Thymus (tissue), 11 donors: ENCODE results near the gene SORCS3. TPM values are rescaled to one million over a fixed set of nuclear protein-coding genes. Genes with fewer than 3 reads are reported as not detected.

Experiments
- DNase-seq, 9 donors: peaks; one replicate each; pipeline ENCODE4 v3.0.0-alpha.2; 2013; ENCODE audit warnings: low spot score in 9 of 9, low read depth in 6 of 9, missing footprints in 1 of 9
- H3K27ac ChIP-seq, 2 donors: one replicate each; pipeline ENCODE4 v1.5.1; 2013; ENCODE audit warnings: control low read depth in 1 of 2, low read depth in 1 of 2, low read length in 1 of 2, mild to moderate bottlenecking in 1 of 2, moderate library complexity in 1 of 2
- H3K27me3 ChIP-seq, 2 donors: one replicate each; pipeline ENCODE4 v1.5.1; 2013; ENCODE audit warnings: low read length in 1 of 2; ENCODE audit not compliant: control insufficient read depth in 2 of 2, insufficient read depth in 1 of 2
- H3K36me3 ChIP-seq, 2 donors: one replicate each; pipeline ENCODE4 v1.5.1; 2013; ENCODE audit warnings: low read length in 1 of 2, mild to moderate bottlenecking in 1 of 2, moderate library complexity in 1 of 2; ENCODE audit not compliant: control insufficient read depth in 2 of 2, insufficient read depth in 2 of 2
- H3K4me1 ChIP-seq, 2 donors: one replicate each; pipeline ENCODE4 v1.5.1; 2013; ENCODE audit warnings: low read length in 2 of 2; ENCODE audit not compliant: control insufficient read depth in 2 of 2, insufficient read depth in 2 of 2
- H3K4me3 ChIP-seq, 2 donors: one replicate each; pipeline ENCODE4 v1.5.1; 2013; ENCODE audit warnings: low read length in 2 of 2, control low read depth in 1 of 2, mild to moderate bottlenecking in 1 of 2
- H3K9me3 ChIP-seq, 2 donors: one replicate each; pipeline ENCODE4 v1.5.1; 2013; ENCODE audit warnings: low read length in 1 of 2, mild to moderate bottlenecking in 1 of 2; ENCODE audit not compliant: control insufficient read depth in 2 of 2, insufficient read depth in 1 of 2
- WGBS: extraction: QIAGEN DNeasy Blood & Tissue Kit; methylation state at CpG from one replicate; pipeline ENCODE4 v1.1.7; 2013; 5-methylcytosine and 5-hydroxymethylcytosine counted together
- polyA plus RNA-seq: library from polyadenylated mRNA; stranded (reverse); fragments of 200-250 nt; gene quantifications from one replicate; pipeline ENCODE4 v1.2.3, GENCODE V29; 2013
- total RNA-seq: library from RNA; stranded (reverse); fragments of 120-200 nt; gene quantifications from one replicate; pipeline ENCODE4 v1.2.4, GENCODE V29; 2013
- donor health status: healthy.

SORCS3 gene
- total and polyA plus RNA-seq, 2 donors: 0.05 TPM

GRCh38 chr10:105243825-105244224 lies 602.7 kb downstream of the SORCS3 start:
- Histone ChIP-seq H3K27ac (no peak overlapping the region), H3K4me3 (no peak overlapping the region), H3K4me1 (no peaks in the 10 kb centered on the region), H3K36me3 (no peaks in the 10 kb centered on the region), H3K27me3 (no peaks in the 10 kb centered on the region), H3K9me3 (no peaks in the 10 kb centered on the region)
- DNase-seq: no peak
- 66% methylated on average over 2 of the region's 2 CpGs for WGBS

GRCh38 chr10:105247831-105248499 lies 606.9 kb downstream of the SORCS3 start:
- WGBS: 92% methylated on average over 5 of the region's 5 CpGs
- Histone ChIP-seq H3K36me3 (no peaks in the 10 kb centered on the region), H3K4me1 (no peaks in the 10 kb centered on the region), H3K27me3 (no peaks in the 10 kb centered on the region), H3K9me3 (no peaks in the 10 kb centered on the region), H3K27ac (no peak overlapping the region), H3K4me3 (no peak overlapping the region)
- DNase-seq: no peak

DNA sequence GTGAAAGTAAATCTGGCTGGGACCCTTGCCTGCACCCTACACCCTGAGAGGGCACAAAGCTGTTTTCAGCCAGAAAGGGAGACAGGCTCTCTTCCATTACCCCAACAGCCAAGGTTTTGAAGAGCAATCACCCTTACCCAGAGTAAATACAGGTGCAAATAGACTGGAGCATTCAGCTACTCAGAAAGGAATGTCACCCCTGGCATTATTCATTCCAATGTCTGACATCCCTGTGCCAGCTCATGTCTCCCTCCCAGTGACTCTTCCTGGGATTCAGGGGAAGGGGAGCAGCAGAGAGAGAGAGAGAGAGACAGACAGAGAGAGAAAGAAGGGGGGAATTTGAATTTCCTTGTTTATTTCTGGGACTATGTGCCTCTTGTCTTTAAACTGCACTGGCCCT lies 611.8 kb downstream of the SORCS3 start:
- Histone ChIP-seq H3K27me3 (no peaks in the 10 kb centered on the region), H3K27ac (no peak overlapping the region), H3K9me3 (no peaks in the 10 kb centered on the region), H3K4me1 (no peaks in the 10 kb centered on the region), H3K36me3 (no peaks in the 10 kb centered on the region), H3K4me3 (no peak overlapping the region)
- no peak for DNase-seq

DNA sequence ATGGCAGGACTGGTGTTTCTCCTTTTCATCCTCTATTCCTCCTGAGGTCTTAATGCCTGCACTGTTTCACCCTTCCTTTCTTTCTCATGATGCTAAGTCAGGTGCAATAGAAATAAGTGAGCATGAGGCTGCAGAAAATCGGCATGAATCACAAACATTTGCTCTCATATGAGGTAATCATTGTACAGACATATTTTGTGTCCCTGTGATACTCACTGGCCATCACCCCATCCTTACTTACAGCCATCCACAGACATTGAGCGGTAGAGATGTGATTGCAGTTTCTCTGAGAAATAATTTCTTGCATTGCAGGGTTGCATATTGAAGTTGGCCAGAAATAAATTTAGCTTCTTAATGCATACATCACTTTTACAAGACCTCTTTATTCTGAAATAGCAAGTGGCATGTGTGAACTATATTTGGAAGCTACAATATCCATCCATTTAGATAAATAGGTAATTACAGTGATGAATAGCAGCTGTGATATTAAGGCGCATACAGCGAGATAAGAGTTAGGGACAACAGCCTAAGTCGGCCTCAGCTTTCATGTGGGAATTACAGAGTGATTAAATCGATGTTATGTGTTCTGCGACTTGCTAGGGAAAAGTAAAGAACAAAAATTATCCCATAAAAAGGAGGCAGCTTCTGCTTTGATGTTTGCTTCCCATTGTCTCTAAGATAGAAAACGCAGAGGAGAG lies 612.6 kb downstream of the SORCS3 start:
- Histone ChIP-seq H3K4me3 (no peak overlapping the region), H3K9me3 (no peaks in the 10 kb centered on the region), H3K27ac (no peak overlapping the region), H3K36me3 (no peaks in the 10 kb centered on the region), H3K4me1 (no peaks in the 10 kb centered on the region), H3K27me3 (no peaks in the 10 kb centered on the region)
- DNase-seq: no peak
- 93% methylated on average over 8 of the region's 8 CpGs for WGBS

DNA sequence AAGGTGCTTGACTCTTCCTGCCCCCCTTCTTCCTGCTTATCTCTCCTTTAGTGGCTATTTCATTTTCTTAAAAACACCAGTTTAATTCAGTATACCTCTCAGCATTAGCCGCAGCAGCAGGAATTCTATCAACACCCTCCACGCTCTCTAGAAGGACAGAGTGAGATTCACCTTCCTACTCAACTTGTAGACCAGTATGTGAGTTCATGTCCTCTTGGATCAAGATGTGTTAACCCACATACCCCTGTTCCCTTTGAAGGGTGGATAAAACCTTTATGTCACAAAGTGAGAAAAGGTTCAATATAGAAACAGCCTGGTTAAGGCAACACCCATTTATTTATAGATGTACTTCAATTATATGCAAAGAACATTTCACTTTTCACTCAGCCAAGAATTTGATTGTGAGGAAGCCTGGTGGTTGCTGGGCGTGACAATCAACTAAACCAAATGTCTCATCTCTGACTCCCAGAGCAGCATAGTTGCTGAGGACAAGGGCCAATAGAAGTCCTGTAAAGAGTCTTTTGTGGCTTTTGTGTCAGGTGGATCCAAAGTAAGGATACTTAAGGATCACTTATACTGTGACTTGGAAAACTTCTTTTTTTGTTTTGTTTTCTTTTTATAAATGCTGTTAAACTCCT lies 617.1 kb downstream of the SORCS3 start:
- H3K4me3 ChIP-seq: no peak overlapping the region
- no peaks in the 10 kb centered on the region for H3K36me3 ChIP-seq
- WGBS: 92% methylated on average over 3 of the region's 3 CpGs

GRCh38 chr10:105258674-105259065 lies 617.6 kb downstream of the SORCS3 start:
- WGBS: 90% methylated on average over 1 of the region's 1 CpG
- DNase-seq: no peak
- no peaks in the 10 kb centered on the region for H3K36me3 ChIP-seq
- no peaks in the 10 kb centered on the region for H3K27me3 ChIP-seq
- no peaks in the 10 kb centered on the region for H3K4me1 ChIP-seq
- H3K4me3 ChIP-seq: no peak overlapping the region
- H3K9me3 ChIP-seq: no peaks in the 10 kb centered on the region
- no peak overlapping the region for H3K27ac ChIP-seq

More for the DNA sequence above, 617.1 kb downstream of the SORCS3 start:
- DNase-seq: no peak
- no peak overlapping the region for H3K27ac ChIP-seq
- no peaks in the 10 kb centered on the region for H3K9me3 ChIP-seq
- H3K27me3 ChIP-seq: no peaks in the 10 kb centered on the region
- no peaks in the 10 kb centered on the region for H3K4me1 ChIP-seq

- Histone ChIP-seq H3K27ac (no peak overlapping the region), H3K9me3 (no peaks in the 10 kb centered on the region), H3K4me1 (no peaks in the 10 kb centered on the region), H3K27me3 (no peaks in the 10 kb centered on the region), H3K4me3 (no peak overlapping the region), H3K36me3 (no peaks in the 10 kb centered on the region)
- 93% methylated on average over 2 of the region's 2 CpGs for WGBS
- DNase-seq: no peak
Observed at GRCh38 chr10:105259201-105259600, 618.1 kb downstream of the SORCS3 start.

DNA sequence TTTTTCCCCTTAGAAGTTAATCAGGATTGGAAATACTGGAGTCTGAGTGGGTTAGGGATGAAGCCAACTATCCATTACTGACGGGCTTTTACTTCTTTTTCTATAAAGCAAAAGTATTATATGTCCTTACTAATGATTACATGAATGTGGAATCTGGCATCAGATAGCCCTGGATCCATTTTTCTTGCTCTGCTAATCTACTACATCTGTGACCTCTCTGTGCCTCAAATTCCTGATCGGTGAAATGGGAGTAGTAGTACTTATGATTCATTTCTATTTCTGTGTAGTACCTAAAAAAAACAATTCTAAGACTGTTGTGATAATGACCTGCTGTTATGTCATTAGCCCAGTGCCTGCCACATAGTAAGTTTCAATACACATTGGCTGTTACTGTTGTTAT lies 621.6 kb downstream of the SORCS3 start:
- DNase-seq: no peak
- Histone ChIP-seq H3K9me3 (no peaks in the 10 kb centered on the region), H3K27me3 (no peaks in the 10 kb centered on the region), H3K27ac (no peak overlapping the region), H3K4me1 (no peaks in the 10 kb centered on the region), H3K4me3 (no peak overlapping the region), H3K36me3 (no peaks in the 10 kb centered on the region)
- WGBS: 88% methylated on average over 2 of the region's 2 CpGs

GRCh38 chr10:105266966-105267539 lies 626.0 kb downstream of the SORCS3 start:
- H3K4me3 ChIP-seq: no peak overlapping the region
- H3K27me3 ChIP-seq: no peaks in the 10 kb centered on the region
- H3K4me1 ChIP-seq: no peaks in the 10 kb centered on the region
- DNase-seq: no peak
- H3K36me3 ChIP-seq: no peaks in the 10 kb centered on the region
- no peaks in the 10 kb centered on the region for H3K9me3 ChIP-seq
- WGBS: 89% methylated on average over 7 of the region's 7 CpGs
- H3K27ac ChIP-seq: no peak overlapping the region
